HL-60/S4 (cell line): ENCODE measurements around the gene ERC1.
"Not testable (repeated sequence)": the region's sequence is repeated elsewhere in the genome, so short reads cannot be mapped to it uniquely, and the experiment has no call there.

Experiments
- in situ Hi-C: fragments of 300-500 bp; cut with MboI; formaldehyde crosslinking; loops from 2 replicates; pipeline ENCODE4 v1.14.3; 2022; ENCODE audit warnings: low sequenced_read_pairs

Gene ERC1

GRCh38 chr12:1213205-1213604 is 222.2 kb downstream of the ERC1 start:
- in situ Hi-C loops: no loop called here

- in situ Hi-C loops: no loop called here
Observed at GRCh38 chr12:1213618-1214205, 222.7 kb downstream of the ERC1 start.

GRCh38 chr12:1216560-1216959 is 225.5 kb downstream of the ERC1 start:
- in situ Hi-C loops: no loop called here

GRCh38 chr12:1217191-1217949 is 226.3 kb downstream of the ERC1 start:
- in situ Hi-C loops: no loop called here

GRCh38 chr12:1218369-1218768 is 227.3 kb downstream of the ERC1 start:
- in situ Hi-C loops: no loop called here

- in situ Hi-C loops: no loop called here
Observed at GRCh38 chr12:1220127-1221092, 229.4 kb downstream of the ERC1 start.

GRCh38 chr12:1222858-1223639 is 232.0 kb downstream of the ERC1 start:
- in situ Hi-C loops: no loop called here

- in situ Hi-C loops: no loop called here
Observed at GRCh38 chr12:1226951-1227350, 235.9 kb downstream of the ERC1 start.

GRCh38 chr12:1234073-1234472 is 243.1 kb downstream of the ERC1 start:
- in situ Hi-C loops: no loop called here

- in situ Hi-C loops: no loop called here
Observed at GRCh38 chr12:1246637-1247036, 255.6 kb downstream of the ERC1 start.

- in situ Hi-C loops: no loop called here
Observed at GRCh38 chr12:1250641-1251040, 259.6 kb downstream of the ERC1 start.

GRCh38 chr12:1252758-1253157 is 261.7 kb downstream of the ERC1 start:
- in situ Hi-C loops: no loop called here

- in situ Hi-C loops: not testable (repeated sequence)
Observed at GRCh38 chr12:1255125-1255524, 264.1 kb downstream of the ERC1 start.

GRCh38 chr12:1255854-1256253 is 264.8 kb downstream of the ERC1 start:
- in situ Hi-C loops: not testable (repeated sequence)

GRCh38 chr12:1256285-1256684 is 265.3 kb downstream of the ERC1 start:
- in situ Hi-C loops: no loop called here

- in situ Hi-C loops: no loop called here
Observed at GRCh38 chr12:1256991-1257390, 266.0 kb downstream of the ERC1 start.

- in situ Hi-C loops: no loop called here
Observed at GRCh38 chr12:1262011-1262410, 271.0 kb downstream of the ERC1 start.

GRCh38 chr12:1267243-1267642 is 276.2 kb downstream of the ERC1 start:
- in situ Hi-C loops: no loop called here

- in situ Hi-C loops: no loop called here
Observed at GRCh38 chr12:1272142-1272541, 281.1 kb downstream of the ERC1 start.

GRCh38 chr12:1273051-1273450 is 282.0 kb downstream of the ERC1 start:
- in situ Hi-C loops: no loop called here

GRCh38 chr12:1277905-1278304 is 286.9 kb downstream of the ERC1 start:
- in situ Hi-C loops: no loop called here
